Subcutaneous adipose tissue (tissue), 4 donors: ENCODE measurements around the gene NFIX. TPM values are rescaled to one million over a fixed set of nuclear protein-coding genes. Genes with fewer than 3 reads are reported as not detected.

Experiments used
- total RNA-seq, 4 donors: library from RNA; depleted of rRNA; stranded (reverse); fragments of >200 nt; gene quantifications; one replicate each; pipeline ENCODE4 v1.1.0, GENCODE V29; 2016
- TF ChIP-seq, protein P1 (sequence below): fragments of 450-650 bp; IDR thresholded peaks from one replicate; pipeline ENCODE4 v1.5.1; 2016; ENCODE audit warnings: low read depth, mild to moderate bottlenecking, control low read depth, antibody characterized with exemption, moderate library complexity

NFIX gene
- 100 to 1,000 TPM in 1 of 4 donors, 10 to 100 TPM in 3; 32.8 to 102 (median 47.0) TPM for total RNA-seq

DNA sequence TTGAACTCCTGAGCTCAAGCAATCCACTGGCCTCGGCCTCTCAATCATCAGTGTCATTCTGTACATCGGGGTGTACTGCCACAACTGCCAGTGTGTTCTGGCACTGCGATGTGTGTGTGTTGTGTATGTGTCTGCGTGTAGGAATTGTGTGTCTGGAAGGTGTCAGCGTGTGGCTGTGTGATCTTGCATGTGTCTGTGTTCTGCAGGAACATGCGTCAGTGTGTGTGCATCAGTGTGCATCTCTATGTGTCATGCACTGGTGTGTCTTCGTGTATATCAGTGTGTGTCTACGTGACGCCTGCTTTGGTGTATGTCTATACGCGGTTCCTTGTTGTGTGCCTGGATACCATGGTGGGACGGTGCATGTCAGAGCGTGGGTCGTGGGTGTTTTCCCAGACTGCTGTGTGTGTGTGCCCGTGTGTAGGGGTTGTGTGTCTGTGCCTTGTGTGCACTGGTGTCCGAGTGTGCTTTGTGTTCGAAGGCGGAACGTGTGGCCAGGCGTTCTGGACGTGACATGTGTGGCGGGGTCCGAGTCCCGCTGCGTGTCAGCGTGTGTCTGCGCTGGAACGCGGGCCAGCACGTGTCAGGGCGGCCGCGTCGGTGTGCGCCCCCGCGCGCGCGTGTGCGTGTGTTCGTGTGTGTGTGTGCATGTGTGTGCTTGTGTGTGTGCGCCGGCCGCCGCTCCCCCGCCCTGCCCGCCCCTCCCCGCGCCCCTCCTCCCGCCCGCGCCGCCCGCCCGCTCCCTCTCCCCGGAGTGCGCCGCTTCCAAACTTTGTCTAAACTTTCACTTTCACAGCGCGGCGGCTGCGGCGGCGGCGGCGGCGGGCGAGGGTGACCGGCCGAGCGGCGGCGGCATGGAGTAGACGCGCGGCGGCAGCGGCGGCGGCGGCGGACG is at the start of gene NFIX:
Gene NFIX, plus strand, starts transcription at position 775 of the 895 bp plus-strand sequence. CDS start 363 bp downstream, outside the sequence.
- TF ChIP-seq, protein P1, sequence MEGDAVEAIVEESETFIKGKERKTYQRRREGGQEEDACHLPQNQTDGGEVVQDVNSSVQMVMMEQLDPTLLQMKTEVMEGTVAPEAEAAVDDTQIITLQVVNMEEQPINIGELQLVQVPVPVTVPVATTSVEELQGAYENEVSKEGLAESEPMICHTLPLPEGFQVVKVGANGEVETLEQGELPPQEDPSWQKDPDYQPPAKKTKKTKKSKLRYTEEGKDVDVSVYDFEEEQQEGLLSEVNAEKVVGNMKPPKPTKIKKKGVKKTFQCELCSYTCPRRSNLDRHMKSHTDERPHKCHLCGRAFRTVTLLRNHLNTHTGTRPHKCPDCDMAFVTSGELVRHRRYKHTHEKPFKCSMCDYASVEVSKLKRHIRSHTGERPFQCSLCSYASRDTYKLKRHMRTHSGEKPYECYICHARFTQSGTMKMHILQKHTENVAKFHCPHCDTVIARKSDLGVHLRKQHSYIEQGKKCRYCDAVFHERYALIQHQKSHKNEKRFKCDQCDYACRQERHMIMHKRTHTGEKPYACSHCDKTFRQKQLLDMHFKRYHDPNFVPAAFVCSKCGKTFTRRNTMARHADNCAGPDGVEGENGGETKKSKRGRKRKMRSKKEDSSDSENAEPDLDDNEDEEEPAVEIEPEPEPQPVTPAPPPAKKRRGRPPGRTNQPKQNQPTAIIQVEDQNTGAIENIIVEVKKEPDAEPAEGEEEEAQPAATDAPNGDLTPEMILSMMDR, result no peak

DNA sequence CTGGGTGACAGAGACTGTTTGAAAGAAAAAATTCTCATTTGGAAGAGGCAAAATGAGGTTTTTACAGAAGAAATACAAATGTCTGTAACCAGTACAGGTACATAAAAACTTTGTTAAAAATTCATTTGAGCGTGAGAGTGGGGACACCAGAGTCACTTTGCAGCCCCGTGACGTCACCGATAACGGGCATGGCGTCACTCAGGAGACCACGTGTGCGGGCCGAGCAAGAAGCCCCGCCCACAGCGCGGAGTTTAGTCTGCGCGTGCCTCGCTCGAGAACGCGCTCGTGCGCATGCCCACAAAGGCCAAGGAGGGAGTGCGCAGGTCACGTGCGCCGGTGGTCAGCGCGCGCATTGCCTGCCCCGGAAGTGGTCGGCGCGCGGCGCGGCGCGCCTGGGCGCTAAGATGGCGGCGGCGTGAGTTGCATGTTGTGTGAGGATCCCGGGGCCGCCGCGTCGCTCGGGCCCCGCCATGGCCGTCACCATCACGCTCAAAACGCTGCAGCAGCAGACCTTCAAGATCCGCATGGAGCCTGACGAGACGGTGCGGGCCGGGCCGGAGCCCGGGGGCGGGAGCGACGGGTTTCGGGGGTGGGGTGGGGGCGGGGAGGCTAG is 49.7 kb upstream of the NFIX start, which contains the start of gene RAD23A:
Gene RAD23A, plus strand, starts transcription at position 384 of the 613 bp plus-strand sequence. Its CDS starts 87 bp downstream, at position 471.
- TF ChIP-seq, protein P1, result no peak

DNA sequence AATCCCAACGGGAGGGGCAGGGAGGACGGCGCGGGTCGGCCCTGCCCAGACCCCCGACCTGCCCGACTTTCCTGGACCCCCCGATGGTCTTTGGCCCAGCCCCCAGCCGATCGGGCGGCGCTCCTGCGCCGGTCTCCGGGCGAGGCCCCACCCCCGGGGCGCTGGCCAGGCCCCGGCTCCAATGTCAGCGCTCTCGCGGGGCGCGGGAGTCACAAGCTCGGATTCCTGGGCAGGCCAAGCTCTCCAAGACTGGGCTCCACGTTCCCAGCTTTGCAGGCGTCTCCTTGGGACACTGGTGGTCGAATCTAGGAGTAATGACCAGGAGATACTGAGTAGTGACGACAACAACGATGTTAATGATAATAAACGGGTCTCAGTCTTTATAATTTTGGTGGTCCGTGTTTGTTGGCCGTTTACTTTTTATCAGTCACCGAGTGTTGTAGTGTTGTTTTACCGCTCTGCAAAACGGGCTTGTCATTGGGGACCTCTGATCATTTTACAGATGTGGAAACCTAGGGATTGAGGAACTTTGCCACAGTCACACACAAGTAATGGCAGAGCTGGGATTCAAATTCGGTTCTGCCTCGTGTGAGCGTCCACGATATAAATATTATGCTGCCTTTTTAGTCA is 49.1 kb upstream of the NFIX start:
- TF ChIP-seq, protein P1, result no peak

DNA sequence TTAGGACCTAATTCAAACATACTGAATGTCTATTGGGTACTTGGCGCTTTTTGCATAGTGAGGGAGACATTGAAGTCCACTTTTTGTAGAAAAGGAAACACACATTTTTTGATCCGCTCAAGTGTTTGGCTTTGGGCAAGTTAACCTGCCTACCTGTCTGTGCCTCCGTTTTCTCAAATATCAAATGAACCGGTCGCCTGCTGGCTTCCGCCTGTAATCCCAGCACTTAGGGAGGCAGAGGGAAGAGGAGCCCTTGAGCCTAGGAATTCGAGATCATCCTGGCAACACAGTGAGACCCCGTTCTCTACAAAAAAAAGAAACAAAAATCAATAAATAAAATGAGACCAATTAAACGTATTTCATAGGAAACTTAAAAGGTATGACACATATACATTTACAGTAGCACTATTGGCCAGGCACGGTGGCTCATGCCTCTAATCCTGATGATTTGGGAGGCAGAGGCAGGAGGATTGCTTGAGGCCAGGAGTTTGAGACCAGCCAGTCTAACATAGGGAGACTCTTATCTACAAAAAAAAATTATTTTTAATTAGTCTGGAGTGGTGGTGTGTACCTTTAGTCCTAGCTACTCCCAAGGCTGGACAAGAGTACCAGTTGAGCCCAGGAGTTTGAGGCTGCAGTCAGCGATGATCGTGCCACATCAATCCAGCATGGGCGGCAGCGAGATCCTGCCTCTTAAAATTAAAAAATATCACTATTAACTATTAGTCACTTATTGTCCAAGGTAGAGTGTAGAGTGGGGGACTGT is 48.4 kb upstream of the NFIX start:
- TF ChIP-seq, protein P1, result no peak

DNA sequence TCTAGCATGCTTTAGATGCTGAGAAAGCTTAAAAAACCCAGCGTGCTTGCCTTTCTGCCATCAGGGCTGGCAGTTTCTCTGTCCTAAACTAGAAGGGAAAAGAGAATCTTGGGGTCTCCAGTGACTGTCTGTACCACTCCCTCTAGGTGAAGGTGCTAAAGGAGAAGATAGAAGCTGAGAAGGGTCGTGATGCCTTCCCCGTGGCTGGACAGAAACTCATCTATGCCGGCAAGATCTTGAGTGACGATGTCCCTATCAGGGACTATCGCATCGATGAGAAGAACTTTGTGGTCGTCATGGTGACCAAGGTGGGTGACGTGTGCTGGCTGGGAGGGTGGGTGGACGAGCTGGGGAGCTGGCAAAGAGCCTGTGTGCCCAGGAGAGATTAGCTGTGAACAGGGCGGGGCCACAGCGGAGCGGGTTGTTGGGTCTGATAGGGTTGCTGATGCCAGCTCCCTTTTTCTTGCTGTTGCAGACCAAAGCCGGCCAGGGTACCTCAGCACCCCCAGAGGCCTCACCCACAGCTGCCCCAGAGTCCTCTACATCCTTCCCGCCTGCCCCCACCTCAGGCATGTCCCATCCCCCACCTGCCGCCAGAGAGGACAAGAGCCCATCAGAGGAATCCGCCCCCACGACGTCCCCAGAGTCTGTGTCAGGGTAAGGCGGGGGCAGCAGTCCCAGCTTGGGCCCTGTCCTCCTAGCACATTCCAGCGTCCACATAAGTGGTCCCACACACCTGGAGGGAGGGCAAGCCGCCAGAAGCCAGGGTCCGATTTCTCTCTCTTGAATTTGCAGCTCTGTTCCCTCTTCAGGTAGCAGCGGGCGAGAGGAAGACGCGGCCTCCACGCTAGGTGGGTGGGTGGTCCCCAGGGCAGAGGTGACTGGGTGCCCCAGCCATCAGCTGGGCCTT is 47.3 kb upstream of the NFIX start:
- TF ChIP-seq, protein P1, result no peak

DNA sequence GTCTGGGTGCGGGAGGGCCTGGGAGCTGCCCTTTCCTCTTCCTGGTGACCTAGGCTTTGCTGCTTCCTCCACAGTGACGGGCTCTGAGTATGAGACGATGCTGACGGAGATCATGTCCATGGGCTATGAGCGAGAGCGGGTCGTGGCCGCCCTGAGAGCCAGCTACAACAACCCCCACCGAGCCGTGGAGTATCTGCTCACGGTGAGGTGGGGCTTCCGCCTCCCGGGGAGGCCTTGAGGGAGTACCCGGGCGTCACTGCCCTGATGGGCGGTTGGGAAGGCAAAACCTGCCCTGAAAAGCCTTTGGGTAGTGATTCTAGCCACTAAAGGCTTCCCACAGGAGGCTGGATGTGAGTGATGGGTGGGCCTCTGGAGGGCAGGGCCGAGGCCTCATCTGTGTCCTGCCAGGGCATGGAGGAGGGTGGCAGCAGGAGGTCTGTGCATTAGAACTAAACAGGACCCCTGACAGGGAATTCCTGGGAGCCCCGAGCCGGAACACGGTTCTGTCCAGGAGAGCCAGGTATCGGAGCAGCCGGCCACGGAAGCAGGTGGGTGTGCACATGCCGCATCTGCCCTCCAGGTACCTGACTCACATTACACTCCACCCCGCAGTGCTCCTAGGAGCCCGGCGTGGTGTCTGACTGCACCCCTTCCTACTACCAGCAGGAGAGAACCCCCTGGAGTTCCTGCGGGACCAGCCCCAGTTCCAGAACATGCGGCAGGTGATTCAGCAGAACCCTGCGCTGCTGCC is 46.5 kb upstream of the NFIX start:
- TF ChIP-seq, protein P1, result no peak
